K562 (cell line): ENCODE measurements around the gene FRMD7. TPM values are rescaled to one million over a fixed set of nuclear protein-coding genes. Genes with fewer than 3 reads are reported as not detected.

Experiments
- USF2 ChIP-seq: sonication (generic); formaldehyde crosslinking; IDR thresholded peaks from 2 replicates; pipeline ENCODE4 v1.5.0; 2020; ENCODE audit warnings: missing genetic modification reagents
- ZNF318 ChIP-seq, 2 experiments: fragments of 450-650 bp; IDR thresholded peaks; 2 replicates each; pipeline ENCODE4 v1.6.1; 2016; ENCODE audit warnings: mild to moderate bottlenecking in 2 of 2, borderline replicate concordance in 1 of 2, low read depth in 1 of 2, moderate library complexity in 1 of 2
- ZNF444 ChIP-seq: fragments of 250-450 bp; sonication (Bioruptor Pico); IDR thresholded peaks from 2 replicates; pipeline ENCODE4 v1.4.0; 2020; ENCODE audit warnings: mild to moderate bottlenecking, moderate library complexity
- polyA plus RNA-seq, 8 experiments: library from polyadenylated mRNA; depleted of rRNA in 4 of 8; stranded (reverse) in 5 of 8; unstranded in 3 of 8; fragments of >200 nt; fragmentation: Nextera tagmentation in 2 of 8; fragmentation: Illumina TruSeq in 1 of 8; extraction: Ambion mirVana in 2 of 8; extraction: Trizol in 1 of 8; gene quantifications; 2 replicates each; pipeline versions ENCODE4 v1.2.1 to v1.2.3, GENCODE V29; 2011 to 2014; ENCODE audit warnings: inconsistent platforms in 1 of 8, missing spikeins in 1 of 8
- total RNA-seq, 7 experiments: library from RNA; depleted of rRNA in 6 of 7; stranded (reverse); fragments of >200 nt in 6 of 7; fragmentation: Illumina TruSeq in 2 of 7; extraction: Trizol in 2 of 7; gene quantifications; 2 replicates each; pipeline versions ENCODE4 v1.2.1 to v1.2.3, GENCODE V29; 2011 to 2021; ENCODE audit warnings: low replicate concordance in 1 of 7
- TF ChIP-seq, protein P1 (sequence below): fragments of 450-650 bp; IDR thresholded peaks from 2 replicates; pipeline ENCODE4 v1.6.1; 2016; ENCODE audit warnings: low read depth, mild to moderate bottlenecking, moderate library complexity
- TF ChIP-seq, protein P2 (sequence below): fragments of 250-450 bp; sonication (Bioruptor Pico); IDR thresholded peaks from 2 replicates; pipeline ENCODE4 v1.5.0; 2020; ENCODE audit warnings: mild to moderate bottlenecking, borderline replicate concordance

FRMD7 gene
- total and polyA plus RNA-seq, 9 of the 15 experiments (the other 6 are each of a cell fraction or from before 2014, with no cell fraction given), result 0.06 to 0.09 TPM; not detected in 7

GRCh38 chrX:132077414-132077813 is 50.4 kb downstream of the FRMD7 start (continued):
- TF ChIP-seq USF2 (CRISPR knock-in tag) (no peak), ZNF444 (no peak), ZNF318 (IDR thresholded peaks at IDR 0.05; ENCODE audit: borderline replicate concordance in 1 of 2, low read depth in 1 of 2) (no peak)
- TF ChIP-seq, protein P1, sequence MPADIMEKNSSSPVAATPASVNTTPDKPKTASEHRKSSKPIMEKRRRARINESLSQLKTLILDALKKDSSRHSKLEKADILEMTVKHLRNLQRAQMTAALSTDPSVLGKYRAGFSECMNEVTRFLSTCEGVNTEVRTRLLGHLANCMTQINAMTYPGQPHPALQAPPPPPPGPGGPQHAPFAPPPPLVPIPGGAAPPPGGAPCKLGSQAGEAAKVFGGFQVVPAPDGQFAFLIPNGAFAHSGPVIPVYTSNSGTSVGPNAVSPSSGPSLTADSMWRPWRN, result no peak
- TF ChIP-seq, protein P2, sequence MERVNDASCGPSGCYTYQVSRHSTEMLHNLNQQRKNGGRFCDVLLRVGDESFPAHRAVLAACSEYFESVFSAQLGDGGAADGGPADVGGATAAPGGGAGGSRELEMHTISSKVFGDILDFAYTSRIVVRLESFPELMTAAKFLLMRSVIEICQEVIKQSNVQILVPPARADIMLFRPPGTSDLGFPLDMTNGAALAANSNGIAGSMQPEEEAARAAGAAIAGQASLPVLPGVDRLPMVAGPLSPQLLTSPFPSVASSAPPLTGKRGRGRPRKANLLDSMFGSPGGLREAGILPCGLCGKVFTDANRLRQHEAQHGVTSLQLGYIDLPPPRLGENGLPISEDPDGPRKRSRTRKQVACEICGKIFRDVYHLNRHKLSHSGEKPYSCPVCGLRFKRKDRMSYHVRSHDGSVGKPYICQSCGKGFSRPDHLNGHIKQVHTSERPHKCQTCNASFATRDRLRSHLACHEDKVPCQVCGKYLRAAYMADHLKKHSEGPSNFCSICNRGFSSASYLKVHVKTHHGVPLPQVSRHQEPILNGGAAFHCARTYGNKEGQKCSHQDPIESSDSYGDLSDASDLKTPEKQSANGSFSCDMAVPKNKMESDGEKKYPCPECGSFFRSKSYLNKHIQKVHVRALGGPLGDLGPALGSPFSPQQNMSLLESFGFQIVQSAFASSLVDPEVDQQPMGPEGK, result no peak
- TF ChIP-seq, all 486 proteins: peak for 0
